DMS153 treated with DMSO at 0.1 percent for 48 hours (cell line): ENCODE measurements around the gene ALDH8A1.

Experiments
- DNase-seq: peaks from one replicate; lab custom pipeline; 2025; ENCODE audit not compliant: unreplicated experiment; lab: John Stamatoyannopoulos, UW

The ALDH8A1 gene, protein sequence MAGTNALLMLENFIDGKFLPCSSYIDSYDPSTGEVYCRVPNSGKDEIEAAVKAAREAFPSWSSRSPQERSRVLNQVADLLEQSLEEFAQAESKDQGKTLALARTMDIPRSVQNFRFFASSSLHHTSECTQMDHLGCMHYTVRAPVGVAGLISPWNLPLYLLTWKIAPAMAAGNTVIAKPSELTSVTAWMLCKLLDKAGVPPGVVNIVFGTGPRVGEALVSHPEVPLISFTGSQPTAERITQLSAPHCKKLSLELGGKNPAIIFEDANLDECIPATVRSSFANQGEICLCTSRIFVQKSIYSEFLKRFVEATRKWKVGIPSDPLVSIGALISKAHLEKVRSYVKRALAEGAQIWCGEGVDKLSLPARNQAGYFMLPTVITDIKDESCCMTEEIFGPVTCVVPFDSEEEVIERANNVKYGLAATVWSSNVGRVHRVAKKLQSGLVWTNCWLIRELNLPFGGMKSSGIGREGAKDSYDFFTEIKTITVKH

DNA sequence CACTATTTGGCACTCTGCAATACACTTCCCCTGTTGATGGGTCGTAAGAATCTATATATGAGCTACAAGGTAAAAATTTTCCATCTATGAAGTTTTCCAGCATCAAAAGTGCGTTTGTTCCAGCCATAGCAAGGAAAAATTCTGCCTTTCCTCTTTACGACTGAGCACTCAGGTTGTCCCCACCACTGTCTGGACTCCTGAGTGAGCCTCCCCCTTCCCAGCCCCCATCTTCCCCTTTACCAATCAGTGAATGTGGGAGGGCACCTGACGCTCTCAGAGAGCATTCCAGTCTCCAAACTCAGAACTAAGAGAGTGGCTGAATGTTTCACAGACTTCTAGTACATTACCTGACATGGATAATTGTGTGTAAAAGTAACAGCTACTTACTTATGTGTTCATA is at the start of gene ALDH8A1:
Gene ALDH8A1 (minus strand): TSS at position 175 of the 400 bp plus-strand sequence. CDS start 48 bp downstream, at position 127.
- DNase-seq, result no peak

DNA sequence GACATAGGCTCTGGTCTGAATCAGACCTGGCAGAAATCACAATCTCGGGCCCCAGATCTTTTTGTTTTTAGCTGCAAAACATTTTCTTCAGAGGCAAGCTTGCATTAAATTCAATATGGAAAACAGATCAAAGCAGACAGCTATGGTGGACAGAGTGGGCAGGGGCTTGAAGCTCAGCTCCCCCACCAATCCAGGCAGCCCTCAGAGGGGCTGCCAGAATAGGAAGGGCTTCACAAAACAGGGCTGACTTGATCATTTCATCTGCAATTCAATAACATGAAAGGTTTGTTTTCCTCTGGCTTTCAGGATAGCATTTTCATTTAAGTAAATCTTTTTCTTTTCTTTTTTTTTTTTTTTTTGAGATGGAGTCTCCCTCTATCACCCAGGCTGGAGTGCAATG is 49.2 kb upstream of the ALDH8A1 start:
- no peak for DNase-seq

DNA sequence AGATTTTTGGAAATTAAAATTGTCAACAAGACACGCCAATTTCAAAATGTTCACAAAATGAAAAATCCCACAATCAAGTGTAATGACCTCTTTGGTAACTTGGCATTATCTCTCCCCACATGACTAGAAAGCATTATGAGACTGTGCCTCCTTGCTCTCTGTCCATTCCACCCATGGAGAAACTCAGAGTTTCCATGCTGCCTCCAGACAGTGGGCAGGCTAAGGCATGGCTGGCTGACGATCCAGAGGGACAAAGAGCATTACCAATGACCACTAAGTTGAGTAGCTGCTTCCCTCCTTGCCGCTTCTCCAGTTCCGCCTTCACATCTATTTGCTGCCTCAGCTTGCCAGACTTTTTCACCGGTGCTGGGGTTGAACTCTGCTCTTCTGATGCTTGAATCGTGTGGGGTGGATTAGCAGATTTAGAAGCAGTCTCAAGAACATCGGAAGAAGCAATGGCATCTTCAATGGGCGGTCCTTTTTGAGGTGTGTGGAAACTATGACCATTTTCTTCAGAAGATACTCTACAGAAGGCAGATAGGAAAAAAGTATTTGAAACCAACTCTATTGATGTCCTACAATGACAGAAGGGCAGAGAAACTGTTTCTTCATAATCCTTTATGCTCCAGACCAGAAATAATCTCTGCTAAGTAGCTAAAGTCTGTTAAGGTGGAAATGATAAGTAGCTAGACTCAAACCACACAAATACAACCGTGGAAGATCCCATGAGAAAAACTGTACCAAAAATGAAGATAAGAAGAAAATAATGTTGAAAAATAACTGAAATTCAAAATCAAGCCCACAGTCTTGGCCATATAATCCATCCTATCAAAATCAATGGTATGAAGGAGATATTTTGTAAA is 47.5 kb upstream of the ALDH8A1 start:
- no peak for DNase-seq

DNA sequence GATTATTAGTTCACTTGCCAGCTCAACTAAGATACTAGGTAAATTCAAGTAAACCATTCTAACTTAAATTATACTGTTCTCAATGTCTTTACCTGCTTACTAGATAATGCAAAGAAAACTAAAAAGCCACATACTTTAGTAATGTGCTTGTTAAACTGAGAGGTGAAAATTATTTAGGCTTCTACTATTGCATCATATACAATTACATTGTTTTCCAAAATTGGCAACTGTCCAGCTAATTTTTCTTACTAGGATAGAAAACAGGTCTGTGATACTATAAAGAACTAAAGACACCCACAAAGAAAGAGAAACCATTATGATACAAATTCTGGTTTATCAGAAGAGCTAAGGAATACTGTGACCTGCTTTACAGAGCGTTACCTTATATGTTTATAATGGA is 45.6 kb upstream of the ALDH8A1 start:
- no peak for DNase-seq

DNA sequence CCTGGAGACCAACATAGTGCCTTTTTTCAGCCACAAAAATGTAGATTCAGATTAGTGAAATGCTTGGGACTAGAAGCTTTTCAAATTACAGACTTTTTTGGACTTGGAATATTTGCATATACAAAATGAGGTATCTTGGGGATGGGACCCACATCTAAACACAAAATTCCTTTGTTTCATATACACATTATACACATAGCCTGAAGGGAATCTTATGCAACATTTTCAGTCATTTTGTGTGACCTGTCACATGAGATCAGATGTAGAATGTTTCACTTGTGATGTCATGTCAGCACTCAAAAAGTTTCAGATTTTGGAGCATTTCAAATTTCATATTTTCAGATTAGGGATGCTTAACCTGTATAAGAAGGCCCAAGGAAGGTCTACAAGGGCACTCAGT is 44.5 kb upstream of the ALDH8A1 start:
- no peak for DNase-seq

DNA sequence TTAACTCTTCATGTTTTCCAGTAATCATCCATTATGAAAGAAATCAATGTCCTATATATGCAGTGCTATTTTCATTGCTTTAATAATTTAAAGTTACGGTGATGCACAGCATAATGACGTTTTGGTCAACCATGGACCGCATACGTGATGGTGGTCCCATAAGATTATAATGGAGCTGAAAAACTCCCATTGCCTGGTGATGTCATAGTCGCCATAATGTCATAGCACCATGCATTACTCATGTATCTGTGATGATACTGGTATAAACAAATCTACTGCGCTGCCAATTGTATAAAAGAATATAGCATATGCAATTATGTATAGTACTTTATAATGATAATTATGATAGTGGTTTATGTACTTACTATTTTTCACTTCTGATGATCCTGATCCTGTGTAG is 42.3 kb upstream of the ALDH8A1 start:
- no peak for DNase-seq

DNA sequence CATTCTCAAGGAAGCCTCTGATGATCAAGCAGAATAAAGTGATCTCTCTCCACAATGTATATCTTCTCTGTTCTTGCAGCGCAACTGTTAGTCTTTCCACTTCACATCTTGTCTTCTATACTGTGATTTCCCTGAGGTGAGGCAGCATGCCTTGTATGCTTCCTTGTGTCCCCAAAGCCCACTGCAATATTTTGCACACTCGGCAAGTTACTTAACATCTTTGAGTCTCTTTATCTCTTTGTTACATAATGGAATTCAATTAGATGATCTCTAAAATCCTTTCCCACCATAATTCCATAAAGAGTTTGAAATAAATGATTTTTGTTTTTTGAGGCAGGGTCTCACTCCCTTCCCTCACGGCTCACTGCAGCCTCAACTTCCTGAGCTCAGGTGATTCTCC is 40.4 kb upstream of the ALDH8A1 start:
- no peak for DNase-seq

DNA sequence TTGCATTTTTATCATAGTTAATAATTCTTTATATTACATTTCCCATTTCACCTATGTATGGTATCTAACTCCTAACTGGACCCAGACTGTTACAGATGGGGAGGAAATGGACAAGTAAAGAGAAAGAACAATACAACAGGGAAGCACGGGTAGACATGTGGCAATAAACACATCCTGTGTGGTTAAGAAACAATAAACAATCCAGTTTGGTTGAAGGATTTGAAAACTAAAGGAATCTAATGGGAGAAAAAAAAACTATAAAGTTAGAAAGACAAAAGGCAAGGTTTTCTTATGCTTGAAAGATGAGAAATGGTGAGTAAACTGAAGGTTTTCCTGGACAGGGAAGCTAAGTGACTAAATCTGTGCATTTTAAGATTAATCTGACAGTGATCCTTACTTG is 34.9 kb upstream of the ALDH8A1 start:
- no peak for DNase-seq

DNA sequence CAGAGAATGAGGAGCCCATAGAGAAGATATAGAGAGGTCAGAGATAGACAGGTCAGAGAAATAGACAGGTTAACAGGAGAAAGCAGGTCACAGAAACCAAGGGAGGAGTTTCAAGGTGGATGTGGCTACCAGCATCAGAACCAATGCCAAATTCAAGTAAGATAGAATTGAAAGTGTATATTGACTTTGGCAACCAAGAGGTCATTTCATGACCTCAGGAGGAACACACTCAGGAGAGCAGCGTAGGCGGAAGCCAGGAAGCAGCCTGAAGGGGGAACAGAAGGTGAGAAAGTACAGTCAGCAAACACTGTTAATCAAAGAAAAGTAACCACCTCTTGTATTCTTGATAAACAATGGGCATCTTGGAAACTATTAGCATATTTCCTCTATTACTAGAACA is 33.9 kb upstream of the ALDH8A1 start:
- no peak for DNase-seq

DNA sequence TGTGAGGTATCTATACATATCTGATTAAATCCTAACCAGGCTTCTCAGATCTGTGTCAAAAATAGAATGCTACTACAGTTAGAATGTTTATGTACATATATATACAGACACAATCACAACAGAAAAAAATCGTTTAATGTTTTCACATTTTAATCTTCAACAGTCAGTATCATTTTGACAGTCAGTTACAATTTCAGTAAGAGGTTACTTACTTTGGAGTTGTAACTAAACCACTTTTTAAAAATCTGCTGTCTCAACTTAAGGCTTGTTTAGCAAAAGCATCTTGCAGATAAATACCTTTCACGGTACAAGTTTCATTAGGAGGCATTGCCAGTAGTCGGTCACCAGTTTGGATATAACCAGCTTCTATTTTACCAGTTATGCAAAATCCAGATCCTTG is 32.3 kb upstream of the ALDH8A1 start:
- no peak for DNase-seq

DNA sequence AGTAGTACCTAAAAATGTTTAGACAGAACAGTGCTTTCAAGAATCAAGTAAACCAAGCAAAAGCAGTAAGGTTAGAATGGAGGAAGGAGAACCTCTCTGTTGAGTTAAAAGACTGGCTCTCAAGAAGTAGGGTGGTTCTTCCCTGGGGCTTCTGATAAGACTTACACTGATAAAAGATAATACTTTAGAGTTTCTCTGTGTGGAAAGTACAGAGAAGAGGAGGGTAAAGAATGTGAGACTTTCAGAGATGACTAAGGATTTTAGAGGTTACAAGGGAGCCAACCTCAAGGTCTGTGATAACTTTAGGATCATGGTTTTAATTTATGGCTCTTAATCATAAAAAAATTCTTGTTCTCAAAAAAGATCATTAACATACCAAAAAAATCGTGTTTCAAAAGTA is 30.9 kb upstream of the ALDH8A1 start:
- DNase-seq, result no peak

DNA sequence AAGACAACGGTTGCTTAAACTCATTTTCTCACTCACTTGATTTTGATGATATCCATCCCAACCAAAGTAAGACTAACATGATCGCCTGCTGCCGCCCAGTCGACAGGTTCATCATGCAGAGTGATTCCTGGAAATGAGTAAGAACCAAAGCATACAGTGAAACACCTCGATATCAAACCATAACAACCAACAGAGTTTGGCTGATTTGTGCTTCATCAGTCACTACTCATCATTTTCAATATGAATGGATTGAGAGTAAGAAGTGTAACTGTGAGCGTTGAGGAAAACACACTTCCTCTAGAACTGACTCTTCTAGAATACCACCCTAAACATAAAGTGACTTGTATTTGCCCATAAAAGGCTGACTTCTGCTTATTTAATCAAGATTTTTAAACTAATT is 29.2 kb upstream of the ALDH8A1 start:
- no peak for DNase-seq

DNA sequence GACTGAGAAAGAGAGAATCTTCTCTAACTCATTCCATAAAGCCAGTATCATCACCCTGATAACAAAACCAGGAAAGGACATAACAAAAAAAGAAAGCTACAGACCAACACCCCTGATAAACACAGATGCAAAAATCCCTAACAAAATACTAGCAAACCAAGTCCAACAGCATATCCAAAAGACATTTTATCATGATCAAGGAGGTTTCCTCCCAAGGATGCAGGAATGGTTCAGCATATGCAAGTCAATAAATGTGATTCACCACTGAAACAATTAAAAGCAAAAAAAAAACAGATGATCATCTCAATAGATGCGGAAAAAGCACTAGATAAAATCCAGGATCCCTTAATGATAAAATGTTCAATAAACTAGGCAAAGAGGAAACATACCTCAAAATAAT is 24.5 kb upstream of the ALDH8A1 start:
- no peak for DNase-seq

DNA sequence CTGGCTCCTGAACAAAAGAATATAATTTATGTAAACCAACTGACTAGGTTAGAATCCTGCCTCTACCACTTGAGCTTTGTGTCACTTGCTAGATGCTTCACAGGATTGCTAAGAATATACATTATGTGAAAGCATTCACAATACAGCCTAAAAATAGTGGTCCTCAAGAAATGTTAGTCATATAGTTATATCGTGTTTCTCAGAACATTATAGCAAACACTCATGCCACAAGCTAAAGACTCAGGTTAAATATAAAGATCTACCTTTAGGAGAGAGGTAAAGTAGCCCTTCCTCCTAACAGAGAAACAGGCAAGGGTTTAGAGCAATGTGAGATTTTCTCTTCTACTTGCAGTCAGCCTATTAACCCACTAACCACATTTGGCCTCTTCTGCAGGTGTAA is 17.8 kb upstream of the ALDH8A1 start:
- no peak for DNase-seq

DNA sequence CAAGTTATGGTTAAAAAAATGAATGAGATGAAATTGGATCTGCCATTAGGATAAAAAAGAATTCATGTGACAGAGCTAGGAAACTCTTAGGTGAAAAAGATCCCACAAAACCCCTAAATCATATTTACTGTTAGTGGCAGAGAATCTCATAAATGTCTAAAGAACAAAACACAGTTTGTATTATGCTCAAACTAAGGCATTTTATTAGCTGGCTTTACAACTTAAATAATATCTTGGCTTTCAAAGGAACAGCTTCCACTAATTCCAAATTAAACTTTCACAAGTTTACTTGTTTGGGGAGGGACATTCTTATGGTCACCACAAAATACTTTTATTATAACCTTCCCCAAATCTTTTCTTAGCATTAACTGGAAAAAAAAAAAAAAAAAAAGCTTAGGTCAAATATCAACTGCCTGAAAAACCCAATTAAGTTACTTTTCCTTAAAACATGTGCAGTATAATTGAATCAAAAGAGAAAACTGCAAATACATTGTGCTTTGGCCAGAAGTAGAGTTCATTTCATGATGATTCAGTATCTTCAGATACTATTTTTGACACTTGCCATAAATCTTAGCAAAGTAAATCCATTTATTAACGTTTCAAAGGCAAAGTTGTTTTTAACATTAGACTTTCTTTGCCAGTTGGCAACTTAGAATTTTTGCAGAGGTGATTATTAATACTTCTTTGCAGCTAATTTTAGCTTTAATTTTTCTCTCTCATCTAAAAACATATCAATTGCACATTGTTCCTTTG is 14.7 kb upstream of the ALDH8A1 start:
- no peak for DNase-seq

DNA sequence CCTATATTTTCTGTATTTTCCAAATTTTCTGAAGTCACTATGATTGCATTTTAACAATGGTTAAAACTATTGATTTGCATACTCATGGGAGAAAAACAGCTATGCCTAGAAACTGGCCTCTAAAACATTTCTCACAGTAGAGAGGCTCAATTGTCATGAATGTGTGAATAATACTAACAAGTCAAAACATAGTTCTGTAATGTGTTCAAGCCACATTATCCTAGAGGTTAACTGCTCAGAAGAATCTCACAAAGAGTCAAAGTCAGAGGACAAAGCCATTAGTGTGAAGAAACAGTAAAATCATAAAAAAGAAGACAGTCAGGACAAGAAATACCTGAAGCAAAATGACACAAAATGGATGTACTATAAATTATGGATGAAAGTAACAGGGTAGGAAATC is 12.5 kb upstream of the ALDH8A1 start:
- DNase-seq, result no peak

DNA sequence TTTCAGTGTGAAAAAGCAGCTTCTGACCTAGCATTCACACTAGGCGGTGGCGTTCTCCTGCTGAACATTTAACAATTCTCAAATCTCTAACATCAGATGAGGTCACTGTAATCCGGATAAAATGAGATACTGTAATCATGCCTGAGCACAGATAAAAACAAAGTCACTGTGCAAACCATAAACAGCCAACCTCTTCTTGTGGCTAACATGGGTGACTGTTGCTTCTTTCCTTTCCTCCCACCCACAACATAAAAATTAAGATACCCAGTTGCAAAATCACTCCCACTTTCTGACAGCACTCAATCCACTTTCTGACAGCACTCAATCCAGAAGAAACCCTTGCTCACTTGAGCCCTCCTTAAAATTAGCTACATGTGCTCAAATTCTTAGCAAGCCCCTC is 11.5 kb upstream of the ALDH8A1 start:
- no peak for DNase-seq

DNA sequence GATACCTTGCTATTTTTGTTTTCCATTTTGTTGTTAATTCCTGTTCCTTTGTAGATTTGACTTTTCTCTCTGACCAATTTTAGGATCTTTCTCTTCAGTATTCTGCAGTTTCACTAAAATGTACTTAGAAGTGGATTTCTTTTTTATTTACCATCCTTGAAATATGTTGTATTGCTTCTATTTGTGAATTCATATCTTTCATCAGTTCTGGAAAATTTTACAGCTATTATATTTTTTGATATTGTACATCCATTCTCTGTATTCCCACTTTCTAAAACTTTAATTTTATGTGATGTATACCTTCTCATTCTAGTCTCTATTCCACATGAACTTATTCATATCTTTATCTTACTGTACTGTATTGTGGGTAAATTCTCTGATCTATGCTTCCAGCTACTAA is 9.7 kb upstream of the ALDH8A1 start:
- DNase-seq, result no peak

DNA sequence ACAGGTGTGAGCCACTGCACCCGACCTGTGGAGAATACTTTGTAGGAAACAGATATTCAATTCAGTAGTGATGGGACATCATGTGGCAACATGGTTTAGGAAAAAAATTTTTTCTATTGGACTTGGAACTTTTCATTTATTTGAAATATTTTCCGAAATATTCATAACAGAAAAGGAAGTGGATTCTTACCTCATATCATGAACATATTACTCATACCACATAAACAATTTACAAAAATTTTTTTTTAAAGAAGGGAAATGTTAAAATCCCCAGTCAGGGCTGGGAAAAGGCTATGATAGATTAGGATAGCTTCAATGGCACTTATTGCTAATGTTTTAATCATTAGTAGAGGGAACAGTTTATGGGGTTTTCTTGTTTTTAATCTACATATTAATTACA is 6.8 kb upstream of the ALDH8A1 start:
- DNase-seq, result no peak

DNA sequence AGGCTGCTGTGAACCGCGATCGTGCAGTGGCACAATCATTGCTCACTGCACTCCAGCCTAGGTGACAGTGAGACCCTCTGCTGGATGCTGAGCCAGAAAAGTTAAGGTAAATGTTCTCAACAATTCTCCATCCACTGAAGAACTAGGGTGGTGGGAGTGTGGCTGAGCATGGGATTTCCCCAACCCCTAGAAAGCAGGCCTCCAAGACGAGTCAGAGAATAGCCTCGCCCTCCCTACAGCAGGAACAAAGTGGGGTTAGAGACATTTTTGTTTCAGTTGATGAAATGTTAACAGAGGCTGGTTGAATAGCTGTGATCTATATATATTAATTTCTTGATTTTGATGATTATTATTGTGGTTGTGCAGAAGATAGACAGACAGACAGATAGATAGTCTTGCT is 6.1 kb upstream of the ALDH8A1 start:
- DNase-seq, result no peak

DNA sequence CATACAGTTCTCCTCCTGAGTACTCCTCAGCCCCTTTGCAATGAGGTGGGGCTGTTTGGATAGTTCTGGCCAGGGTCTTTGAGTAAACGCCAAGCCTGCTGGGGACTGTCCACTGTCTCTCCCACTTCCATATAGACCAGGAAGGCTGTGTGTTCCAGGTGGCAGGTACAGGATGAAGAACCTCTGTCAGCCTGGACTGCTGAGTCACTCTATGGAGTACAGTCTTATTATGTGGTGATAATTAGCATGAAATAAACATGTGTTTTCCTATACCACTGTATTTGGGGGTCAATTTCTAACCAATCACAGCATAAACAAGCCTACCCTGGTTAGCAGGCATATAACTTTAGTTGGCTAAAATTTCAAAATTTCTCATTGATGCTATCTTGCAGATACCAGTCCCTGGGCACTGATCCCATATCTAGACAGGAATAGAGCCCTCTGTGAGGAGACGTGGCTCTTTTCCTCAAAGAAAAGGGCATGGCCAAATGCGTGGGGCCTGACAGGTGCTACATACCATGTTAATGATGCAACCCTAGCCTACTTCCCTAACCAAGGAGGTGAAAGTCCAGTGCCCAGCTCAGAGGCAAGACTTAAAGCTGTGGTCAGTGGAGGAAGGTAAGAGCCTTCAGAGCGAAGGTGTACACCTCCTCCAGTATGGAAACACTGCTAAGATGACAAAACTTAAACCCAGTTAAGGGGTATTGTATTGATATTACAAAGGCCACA is 4.5 kb upstream of the ALDH8A1 start:
- DNase-seq, result no peak
